HCT116 (cell line): ENCODE results near the gene LMOD1. TPM values are rescaled to one million over a fixed set of nuclear protein-coding genes. Genes with fewer than 3 reads are reported as not detected.

ENCODE experiments used
- ATAC-seq: fragments of 200-7000 bp; cut with Tn5 transposase; 2 replicates; pipeline ENCODE4 v1.9.1; 2020; ENCODE audit warnings: mild to moderate bottlenecking, moderate library complexity
- BruUV-seq: library from RNA; stranded (reverse); fragments of 400-500 nt; replicated peaks from 2 replicates; lab custom pipeline; 2021; lab: Mats Ljungman, UMichigan
- CTCF ChIA-PET: fragments of 300-600 bp; sonication (Branson Sonifier 250); formaldehyde crosslinking; loops from one replicate; lab custom pipeline; 2021; ENCODE audit warnings: antibody characterized with exemption; lab: Charles Lee
- POLR2A ChIA-PET: fragments of 300-600, 350-600 bp; sonication (Branson Sonifier 250); formaldehyde crosslinking; loops from one replicate; lab custom pipeline; 2021; ENCODE audit warnings: antibody characterized with exemption; lab: Charles Lee
- RAD21 ChIA-PET, 2 experiments: fragments of 300-600 bp; sonication (Branson Sonifier 250); formaldehyde crosslinking; loops; one replicate each; lab custom pipeline; 2023; ENCODE audit warnings: low total read pairs in 2 of 2; ENCODE audit not compliant: uncharacterized antibody in 2 of 2, unreplicated experiment in 2 of 2, low non-redundant PET in 1 of 2; lab: Charles Lee
- DNase-seq: peaks from one replicate; pipeline ENCODE4 v3.0.0-alpha.2; 2010; ENCODE audit warnings: low read depth, low spot score
- H2AFZ ChIP-seq: fragments of 200-600 bp; shearing (Covaris generic), sonication (generic); 2 replicates; pipeline ENCODE4 v1.6.1; 2017; ENCODE audit warnings: low read depth, mixed run types, mixed read lengths, antibody characterized with exemption, low read length; ENCODE audit not compliant: poor library complexity, severe bottlenecking
- H3K27ac ChIP-seq: 2 replicates; pipeline ENCODE4 v1.5.1; 2012; ENCODE audit warnings: low read depth, low read length
- H3K27me3 ChIP-seq: fragments of 200-600 bp; sonication (generic); 2 replicates; pipeline ENCODE4 v1.6.1; 2016; ENCODE audit warnings: mixed run types, low read length, mixed read lengths; ENCODE audit not compliant: insufficient read depth
- H3K36me3 ChIP-seq, 2 experiments: fragments of 200-500 bp in 1 of 2; fragments of 200-600 bp in 1 of 2; sonication (Bioruptor generic) in 1 of 2; sonication (generic) in 1 of 2; 2 replicates each; pipeline versions ENCODE4 v1.5.1 to v1.6.1; 2014 to 2016; ENCODE audit warnings: low read length in 2 of 2, inconsistent platforms in 1 of 2, mixed read lengths in 1 of 2, mixed run types in 1 of 2; ENCODE audit not compliant: insufficient read depth in 2 of 2, control insufficient read depth in 1 of 2
- H3K4me1 ChIP-seq, 2 experiments: fragments of 200-600 bp in 1 of 2; sonication (generic) in 1 of 2; 2 replicates each; pipeline versions ENCODE4 v1.5.1 to v1.6.1; 2012 to 2017; ENCODE audit warnings: low read length in 2 of 2, inconsistent platforms in 1 of 2, mild to moderate bottlenecking in 1 of 2, mixed read lengths in 1 of 2, mixed run types in 1 of 2, moderate library complexity in 1 of 2; ENCODE audit not compliant: insufficient read depth in 2 of 2, control insufficient read depth in 1 of 2
- H3K4me2 ChIP-seq: fragments of 200-600 bp; sonication (generic); 2 replicates; pipeline ENCODE4 v1.6.1; 2017; ENCODE audit warnings: mixed run types, low read length, mixed read lengths
- H3K4me3 ChIP-seq, 2 experiments: fragments of 200-600 bp in 1 of 2; sonication (generic) in 1 of 2; replicated peaks in 1 of 2; 2 replicates each; pipeline ENCODE4 v1.5.1; 2011 to 2016; ENCODE audit warnings: low read length in 2 of 2, control low read depth in 1 of 2, low read depth in 1 of 2, mild to moderate bottlenecking in 1 of 2, mixed read lengths in 1 of 2, mixed run types in 1 of 2
- H3K79me2 ChIP-seq: fragments of 200-600 bp; sonication (generic); 2 replicates; pipeline ENCODE4 v1.6.1; 2017; ENCODE audit warnings: mild to moderate bottlenecking, mixed run types, low read length, moderate library complexity, mixed read lengths; ENCODE audit not compliant: insufficient read depth
- H3K9ac ChIP-seq: fragments of 200-600 bp; sonication (generic); 2 replicates; pipeline ENCODE4 v1.6.1; 2016; ENCODE audit warnings: low read length, mixed read lengths
- H3K9me2 ChIP-seq: fragments of 200-600 bp; sonication (generic), shearing (Covaris generic); 2 replicates; pipeline ENCODE4 v1.6.1; 2017; ENCODE audit warnings: mixed run types, mild to moderate bottlenecking, moderate library complexity; ENCODE audit not compliant: insufficient read depth
- H3K9me3 ChIP-seq, 2 experiments: fragments of 200-500 bp in 1 of 2; fragments of 200-600 bp in 1 of 2; sonication (Bioruptor generic) in 1 of 2; sonication (generic) in 1 of 2; 2 replicates each; pipeline ENCODE4 v1.6.1; 2014 to 2017; ENCODE audit warnings: low read length in 2 of 2, mixed read lengths in 2 of 2, inconsistent platforms in 1 of 2, low read depth in 1 of 2, mild to moderate bottlenecking in 1 of 2, mixed run types in 1 of 2, moderate library complexity in 1 of 2; ENCODE audit not compliant: control insufficient read depth in 1 of 2, insufficient read depth in 1 of 2
- H4K20me1 ChIP-seq: fragments of 200-600 bp; sonication (generic), shearing (Covaris generic); 2 replicates; pipeline ENCODE4 v1.6.1; 2017; ENCODE audit warnings: mixed run types, mild to moderate bottlenecking, moderate library complexity; ENCODE audit not compliant: insufficient read depth
- ATF3 ChIP-seq: IDR thresholded peaks from 2 replicates; pipeline ENCODE4 v1.6.1; 2012
- CBX3 ChIP-seq: IDR thresholded peaks from 2 replicates; pipeline ENCODE4 v1.6.1; 2012; ENCODE audit warnings: low read depth
- CEBPB ChIP-seq: IDR thresholded peaks from 2 replicates; pipeline ENCODE4 v1.6.1; 2012; ENCODE audit warnings: low read depth
- EGR1 ChIP-seq: IDR thresholded peaks from 2 replicates; pipeline ENCODE4 v1.6.1; 2012; ENCODE audit warnings: low read depth
- EZH2 ChIP-seq: fragments of 200-600 bp; sonication (generic); IDR thresholded peaks from 2 replicates; pipeline ENCODE4 v1.6.1; 2017; ENCODE audit warnings: antibody characterized with exemption, mixed run types
- EZH2phosphoT487 ChIP-seq: fragments of 200-600 bp; IDR thresholded peaks from 2 replicates; pipeline ENCODE4 v1.6.1; 2018; ENCODE audit warnings: antibody characterized with exemption, borderline replicate concordance
- FOSL1 ChIP-seq: IDR thresholded peaks from 2 replicates; pipeline ENCODE4 v1.6.1; 2012; ENCODE audit warnings: low read depth
- POLR2A ChIP-seq: IDR thresholded peaks from 2 replicates; pipeline ENCODE4 v1.7.0; 2011; ENCODE audit warnings: borderline replicate concordance; ENCODE audit not compliant: insufficient read depth, insufficient read length; ENCODE audit errors: extremely low read depth
- POLR2AphosphoS5 ChIP-seq: IDR thresholded peaks from 2 replicates; pipeline ENCODE4 v1.6.1; 2011; ENCODE audit warnings: mild to moderate bottlenecking, low read depth, low read length, moderate library complexity
- RAD21 ChIP-seq: IDR thresholded peaks from 2 replicates; pipeline ENCODE4 v1.6.1; 2012; ENCODE audit warnings: low read depth, mild to moderate bottlenecking
- REST ChIP-seq: IDR thresholded peaks from 2 replicates; pipeline ENCODE4 v1.6.1; 2012; ENCODE audit warnings: low read depth
- SIN3A ChIP-seq: IDR thresholded peaks from 2 replicates; pipeline ENCODE4 v1.6.1; 2012; ENCODE audit warnings: low read depth
- SP1 ChIP-seq: IDR thresholded peaks from 2 replicates; pipeline ENCODE4 v1.6.1; 2012; ENCODE audit warnings: low read depth
- SRF ChIP-seq: IDR thresholded peaks from 2 replicates; pipeline ENCODE4 v1.6.1; 2012; ENCODE audit warnings: low read depth
- TCF7L2 ChIP-seq: IDR thresholded peaks from 2 replicates; pipeline ENCODE4 v1.7.0; 2011; ENCODE audit warnings: borderline replicate concordance, inconsistent platforms; ENCODE audit not compliant: insufficient read depth, insufficient read length; ENCODE audit errors: extremely low read depth
- YY1 ChIP-seq: IDR thresholded peaks from 2 replicates; pipeline ENCODE4 v1.6.1; 2011; ENCODE audit warnings: low read length, low read depth, moderate library complexity, mild to moderate bottlenecking; ENCODE audit not compliant: insufficient replicate concordance; ENCODE audit errors: extremely low read depth
- ZBTB33 ChIP-seq: IDR thresholded peaks from 2 replicates; pipeline ENCODE4 v1.6.1; 2011; ENCODE audit warnings: mild to moderate bottlenecking, low read length, moderate library complexity; ENCODE audit not compliant: insufficient replicate concordance; ENCODE audit errors: extremely low read depth
- ZFX ChIP-seq: fragments of 450-650 bp; IDR thresholded peaks from 2 replicates; pipeline ENCODE4 v1.6.1; 2017
- ZNF274 ChIP-seq: fragments of 200-500 bp; sonication (Bioruptor generic); IDR thresholded peaks from 2 replicates; pipeline ENCODE4 v1.6.1; 2014; ENCODE audit warnings: mild to moderate bottlenecking, low read depth, low read length, inconsistent platforms
- intact Hi-C: fragments of 100-400 bp; cut with micrococcal nuclease; formaldehyde crosslinking; loops from 2 replicates; pipeline ENCODE4 v1.10.0; 2022
- total RNA-seq: library from RNA; stranded (reverse); gene quantifications from one replicate; pipeline ENCODE4 v1.2.1, GENCODE V29; 2021; ENCODE audit not compliant: unreplicated experiment

The LMOD1 gene
- total RNA-seq, 1 experiment from 2014 or later = 0.12 TPM

- BruUV-seq = no TSS peak
- H3K27me3 ChIP-seq = no peaks in the 10 kb centered on the region
- ChIA-PET CTCF (no interaction called here), RAD21 (no interaction called here), POLR2A (no interaction called here)
- peaks cover 80% of the 10 kb centered on the region for H3K79me2 ChIP-seq
- intact Hi-C loops = no loop called here
- H4K20me1 ChIP-seq = peaks cover 14% of the 10 kb centered on the region; the same call in 1 of the 2 replicates
- H3K9ac ChIP-seq = no peak overlapping the region
- H3K4me3 ChIP-seq = no peak overlapping the region
- H3K36me3 ChIP-seq = peaks cover 17 to 38% of the 10 kb centered on the region in 2 experiments
- H2AFZ ChIP-seq = no peak overlapping the region
- no peaks in the 10 kb centered on the region for H3K9me2 ChIP-seq
- H3K4me1 ChIP-seq = peaks cover 0 to 12% of the 10 kb centered on the region in 2 experiments; a peak in 2 of 4 replicates
- DNase-seq (no peak), ATAC-seq (no peak)
- H3K9me3 ChIP-seq = no peaks in the 10 kb centered on the region
- TF ChIP-seq CBX3 = no peak
- no peak for TF ChIP-seq EZH2
- no peak for TF ChIP-seq ZBTB33
- TF ChIP-seq REST = no peak
- TF ChIP-seq POLR2AphosphoS5 = no peak
- no peak for TF ChIP-seq POLR2A
- TF ChIP-seq EZH2phosphoT487 = no peak
- no peak for TF ChIP-seq ATF3
- TF ChIP-seq YY1 = no peak
- no peak for TF ChIP-seq SRF
- no peak for TF ChIP-seq SIN3A
- TF ChIP-seq CEBPB = no peak
- no peak for TF ChIP-seq SP1
- TF ChIP-seq FOSL1 = no peak
- no peak for TF ChIP-seq EGR1
- no peak for TF ChIP-seq ZNF274
- no peak for TF ChIP-seq RAD21
- TF ChIP-seq ZFX = no peak
- no peak for TF ChIP-seq TCF7L2
- H3K27ac ChIP-seq = no peak overlapping the region
- H3K4me2 ChIP-seq = no peak overlapping the region
Measured at GRCh38 chr1:201847150-201847549, 99.2 kb downstream of the LMOD1 start.
